MM.1S (cell line): ENCODE measurements around the gene GPR32.

Experiments used
- CTCF ChIP-seq: fragments of 300-600 bp; sonication (generic); IDR thresholded peaks from 2 replicates; pipeline ENCODE4 v1.5.1; 2016; ENCODE audit warnings: antibody characterized with exemption, low read length, mixed read lengths
- EZH2 ChIP-seq: fragments of 300-600 bp; sonication (generic); optimal IDR thresholded peaks from 2 replicates; pipeline ENCODE3; 2017; ENCODE audit warnings: low read depth, mild to moderate bottlenecking, antibody characterized with exemption, low read length, mixed read lengths

GRCh38 chr19:50799547-50799851 is 29.2 kb downstream of the GPR32 start:
- no peak for TF ChIP-seq CTCF
- TF ChIP-seq EZH2: no peak
